K562 (cell line): Measurements from ENCODE around the gene KSR2. TPM values are rescaled to one million over a fixed set of nuclear protein-coding genes. Genes with fewer than 3 reads are reported as not detected.

ENCODE experiments used
- ATAC-seq: fragments of 200-7000 bp; cut with Tn5 transposase; 3 replicates; pipeline ENCODE4 v1.9.1; 2020; ENCODE audit warnings: moderate library complexity
- BruUV-seq: library from RNA; stranded (reverse); fragments of 400-500 nt; replicated peaks from 2 replicates; lab custom pipeline; 2021; lab: Mats Ljungman, UMichigan
- CTCF ChIA-PET: fragments of 300-600 bp; formaldehyde crosslinking; extraction: SDS; loops from one replicate; lab custom pipeline; 2021; ENCODE audit warnings: low intra/inter-chr PET ratio; lab: Yijun Ruan, JAX
- POLR2A ChIA-PET: fragments of 300-600, 350-650 bp; sonication (Branson Sonifier 250); formaldehyde crosslinking; extraction: SDS; loops from one replicate; lab custom pipeline; 2021; ENCODE audit warnings: antibody characterized with exemption, inconsistent platforms; lab: Yijun Ruan, JAX
- DNase-seq, 4 experiments: peaks; one replicate each; pipeline versions ENCODE4 v3.0.0 to v3.0.0-alpha.2; 2011 to 2018; ENCODE audit warnings: low spot score in 3 of 4, mixed read lengths in 3 of 4; ENCODE audit errors: extremely low read depth in 1 of 4
- FAIRE-seq: peaks from 2 replicates; lab custom pipeline; 2011; peaks lifted over from hg19 to GRCh38; lab: Jason Lieb, UNC
- H2AFZ ChIP-seq: 2 replicates; pipeline ENCODE4 v1.6.0; 2011; ENCODE audit warnings: low read depth, low read length, control low read depth, inconsistent platforms
- H3K27ac ChIP-seq: fragments of 200-600 bp; 3 replicates; pipeline ENCODE4 v1.8.0; 2011; ENCODE audit warnings: low read depth, mild to moderate bottlenecking, control low read depth, inconsistent platforms, low read length, moderate library complexity, mixed read lengths; ENCODE audit errors: extremely low read depth
- H3K27me3 ChIP-seq, 2 experiments: fragments of 300-600 bp in 1 of 2; 2 replicates in 1 of 2; 3 replicates in 1 of 2; pipeline versions ENCODE4 v1.6.0 to v1.8.0; 2011; ENCODE audit warnings: inconsistent platforms in 2 of 2, low read length in 2 of 2, mild to moderate bottlenecking in 1 of 2, mixed read lengths in 1 of 2, moderate library complexity in 1 of 2; ENCODE audit not compliant: control insufficient read depth in 2 of 2, insufficient read depth in 2 of 2
- H3K36me3 ChIP-seq: fragments of 300-600 bp; 3 replicates; pipeline ENCODE4 v1.8.0; 2011; ENCODE audit warnings: mild to moderate bottlenecking, low read length, inconsistent platforms; ENCODE audit not compliant: control insufficient read depth, insufficient read depth
- H3K4me1 ChIP-seq, 2 experiments: fragments of 200-600 bp in 1 of 2; replicated peaks in 1 of 2; 2 replicates in 1 of 2; 3 replicates in 1 of 2; pipeline versions ENCODE4 v1.5.1 to v1.8.0; 2011; ENCODE audit warnings: inconsistent platforms in 2 of 2, low read length in 2 of 2, mild to moderate bottlenecking in 1 of 2, mixed read lengths in 1 of 2, moderate library complexity in 1 of 2; ENCODE audit not compliant: control insufficient read depth in 2 of 2, insufficient read depth in 2 of 2
- H3K4me2 ChIP-seq: 2 replicates; pipeline ENCODE4 v1.6.1; 2011; ENCODE audit warnings: low read length, control low read depth, inconsistent platforms, mixed read lengths; ENCODE audit not compliant: insufficient read depth
- H3K4me3 ChIP-seq: fragments of 200-600 bp; sonication (generic), shearing (Covaris generic); 2 replicates; pipeline ENCODE4 v1.5.1; 2016; ENCODE audit warnings: control low read depth, inconsistent platforms
- H3K79me2 ChIP-seq: fragments of 200-600 bp; 3 replicates; pipeline ENCODE4 v1.8.0; 2011; ENCODE audit warnings: low read length, inconsistent platforms; ENCODE audit not compliant: control insufficient read depth, insufficient read depth
- H3K9ac ChIP-seq, 2 experiments: 2 replicates each; pipeline versions ENCODE4 v1.6.0 to v1.6.1; 2011; ENCODE audit warnings: low read depth in 2 of 2, low read length in 2 of 2, control low read depth in 1 of 2, inconsistent platforms in 1 of 2, mild to moderate bottlenecking in 1 of 2, mixed read lengths in 1 of 2; ENCODE audit not compliant: insufficient read depth in 1 of 2
- H3K9me1 ChIP-seq: one replicate; pipeline ENCODE4 v1.6.0; 2011; ENCODE audit warnings: inconsistent platforms, mild to moderate bottlenecking, low read length, moderate library complexity; ENCODE audit not compliant: control insufficient read depth, insufficient read depth
- H3K9me3 ChIP-seq: replicated peaks from 2 replicates; pipeline ENCODE4 v1.5.1; 2011; ENCODE audit warnings: low read depth, low read length, inconsistent platforms; ENCODE audit not compliant: control insufficient read depth, insufficient read depth
- H4K20me1 ChIP-seq: replicated peaks from 2 replicates; pipeline ENCODE4 v1.6.1; 2011; ENCODE audit warnings: low read length, inconsistent platforms, mixed read lengths; ENCODE audit not compliant: control insufficient read depth, insufficient read depth
- DDX20 ChIP-seq: fragments of 450-650 bp; IDR thresholded peaks from 2 replicates; pipeline ENCODE4 v1.6.1; 2016; ENCODE audit warnings: missing genetic modification characterization, low read depth, mild to moderate bottlenecking, missing compliant biosample characterization, moderate library complexity
- E2F3 ChIP-seq: fragments of 250-450 bp; sonication (Bioruptor Pico); IDR thresholded peaks from 2 replicates; pipeline ENCODE4 v1.4.0; 2020; ENCODE audit warnings: mild to moderate bottlenecking
- ETS2 ChIP-seq: IDR thresholded peaks from 2 replicates; pipeline ENCODE4 v1.6.1; 2016; ENCODE audit warnings: borderline replicate concordance, missing genetic modification characterization, mild to moderate bottlenecking, moderate library complexity, missing compliant biosample characterization; ENCODE audit not compliant: poor library complexity, severe bottlenecking
- KHSRP ChIP-seq: fragments of 450-650 bp; IDR thresholded peaks from 2 replicates; pipeline ENCODE4 v1.6.1; 2017
- MAFG ChIP-seq: fragments of 450-650 bp; conservative IDR thresholded peaks from 2 replicates; pipeline ENCODE4 v1.6.1; 2016; ENCODE audit warnings: missing genetic modification characterization, missing compliant biosample characterization
- MGA ChIP-seq: fragments of 450-650 bp; IDR thresholded peaks from 2 replicates; pipeline ENCODE4 v1.6.1; 2016; ENCODE audit warnings: mild to moderate bottlenecking, moderate library complexity
- RBM17 ChIP-seq: fragments of 200-400 bp; formaldehyde crosslinking; IDR thresholded peaks from 2 replicates; pipeline ENCODE4 v1.6.1; 2017; ENCODE audit warnings: low read depth, mild to moderate bottlenecking, low read length, borderline replicate concordance
- SLC30A9 ChIP-seq: fragments of 250-450 bp; sonication (Bioruptor Pico); IDR thresholded peaks from 2 replicates; pipeline ENCODE4 v1.8.0; 2022; ENCODE audit warnings: mild to moderate bottlenecking, moderate library complexity
- ZBTB26 ChIP-seq: fragments of 450-650 bp; formaldehyde crosslinking; IDR thresholded peaks from 2 replicates; pipeline ENCODE4 v1.4.0; 2022; ENCODE audit warnings: missing genetic modification characterization
- WGBS: fragments of 100-300 bp; shearing (Covaris generic); methylation state at CpG from one replicate; pipeline ENCODE4 v1.1.6; 2016; ENCODE audit warnings: low coverage, mixed read lengths; ENCODE audit not compliant: insufficient coverage; ENCODE audit errors: missing lambda C conversion rate; 5-methylcytosine and 5-hydroxymethylcytosine counted together
- in situ Hi-C: fragments of 300-500 bp; cut with MboI; formaldehyde crosslinking; loops from 4 replicates; pipeline ENCODE4 v1.15.0; 2018; ENCODE audit warnings: inconsistent platforms, mixed read lengths
- intact Hi-C: fragments of 100-400 bp; cut with micrococcal nuclease; formaldehyde crosslinking; loops from 2 replicates; pipeline ENCODE4 v1.14.2; 2022
- polyA plus RNA-seq, 8 experiments: library from polyadenylated mRNA; depleted of rRNA in 4 of 8; stranded (reverse) in 5 of 8; unstranded in 3 of 8; fragments of >200 nt; fragmentation: Nextera tagmentation in 2 of 8; fragmentation: Illumina TruSeq in 1 of 8; extraction: Ambion mirVana in 2 of 8; extraction: Trizol in 1 of 8; gene quantifications; 2 replicates each; pipeline versions ENCODE4 v1.2.1 to v1.2.3, GENCODE V29; 2011 to 2014; ENCODE audit warnings: inconsistent platforms in 1 of 8, missing spikeins in 1 of 8
- total RNA-seq, 7 experiments: library from RNA; depleted of rRNA in 6 of 7; stranded (reverse); fragments of >200 nt in 6 of 7; fragmentation: Illumina TruSeq in 2 of 7; extraction: Trizol in 2 of 7; gene quantifications; 2 replicates each; pipeline versions ENCODE4 v1.2.1 to v1.2.3, GENCODE V29; 2011 to 2021; ENCODE audit warnings: low replicate concordance in 1 of 7

The KSR2 gene
- total and polyA plus RNA-seq, 9 of the 15 experiments (the other 6 are each of a cell fraction or from before 2014, with no cell fraction given) = not detected

- TF ChIP-seq ZBTB26 (CRISPR knock-in tag) = no peak
- TF ChIP-seq MAFG (tag) = no peak
- TF ChIP-seq MGA = no peak
- TF ChIP-seq ETS2 (tag) = no peak
- no peak for TF ChIP-seq E2F3 (CRISPR knock-in tag)
- TF ChIP-seq SLC30A9 = no peak
- TF ChIP-seq KHSRP = no peak
- no peak for TF ChIP-seq RBM17
- TF ChIP-seq DDX20 (tag) = no peak
- 0% methylated on average over 6 of the region's 6 CpGs for WGBS
Measured at GRCh38 chr12:117662220-117662619, 306.6 kb downstream of the KSR2 start.

More at GRCh38 chr12:117662220-117662619, 306.6 kb downstream of the KSR2 start:
- no peaks in the 10 kb centered on the region for H3K36me3 ChIP-seq
- no peak overlapping the region for H2AFZ ChIP-seq
- H3K27me3 ChIP-seq = peaks cover 0 to 14% of the 10 kb centered on the region in 2 experiments; a peak in 2 of 5 replicates
- no TSS peak for BruUV-seq
- ChIA-PET POLR2A (no interaction called here), CTCF (no interaction called here)
- intact Hi-C loops (no loop called here), in situ Hi-C loops (no loop called here)
- H3K4me1 ChIP-seq = no peaks in the 10 kb centered on the region
- H3K9me1 ChIP-seq = no peaks in the 10 kb centered on the region
- no peak overlapping the region for H3K4me3 ChIP-seq
- H4K20me1 ChIP-seq = 0 out of 2 replicates have a peak, but pooled peaks cover 4% of the 10 kb centered on the region
- no peak for FAIRE-seq
- DNase-seq = no peak
- no peak for ATAC-seq
- no peaks in the 10 kb centered on the region for H3K9me3 ChIP-seq
- no peaks in the 10 kb centered on the region for H3K79me2 ChIP-seq
- no peak overlapping the region for H3K9ac ChIP-seq
- H3K27ac ChIP-seq = no peak overlapping the region
- H3K4me2 ChIP-seq = no peak overlapping the region
